Prostate gland (tissue), 2 donors: Measurements from ENCODE around the gene NPDC1. TPM values are rescaled to one million over a fixed set of nuclear protein-coding genes. Genes with fewer than 3 reads are reported as not detected.

ENCODE experiments used
- DNase-seq: peaks from one replicate; pipeline ENCODE4 v3.0.0-alpha.2; 2019; ENCODE audit warnings: low spot score
- H3K27ac ChIP-seq, 2 donors: fragments of 200-600 bp; sonication (generic); 2 replicates each; pipeline ENCODE4 v1.5.1; 2017 to 2019
- H3K27me3 ChIP-seq: fragments of 200-600 bp; sonication (generic); replicated peaks from 2 replicates; pipeline ENCODE4 v1.5.1; 2019; ENCODE audit not compliant: insufficient read depth
- H3K36me3 ChIP-seq, 2 donors: fragments of 200-600 bp; sonication (generic); 1 replicate in 1 of 2; 2 replicates in 1 of 2; pipeline versions ENCODE4 v1.5.1 to v1.8.1; 2017 to 2019
- H3K4me1 ChIP-seq: fragments of 200-600 bp; sonication (generic); replicated peaks from 2 replicates; pipeline ENCODE4 v1.5.1; 2019
- H3K4me3 ChIP-seq, 2 donors: fragments of 200-600 bp; sonication (generic); 2 replicates each; pipeline ENCODE4 v1.5.1; 2017 to 2019
- H3K9me3 ChIP-seq: fragments of 200-600 bp; sonication (generic); 2 replicates; pipeline ENCODE4 v1.5.1; 2017
- POLR2A ChIP-seq: fragments of 450-650 bp; IDR thresholded peaks from one replicate; pipeline ENCODE4 v1.6.1; 2016; ENCODE audit warnings: antibody characterized with exemption, mild to moderate bottlenecking
- POLR2AphosphoS5 ChIP-seq: sonication (generic); formaldehyde crosslinking; IDR thresholded peaks from one replicate; pipeline ENCODE4 v1.6.1; 2017; ENCODE audit warnings: antibody characterized with exemption
- WGBS: methylation state at CpG from one replicate; pipeline ENCODE4 v1.1.5; 2018; 5-methylcytosine and 5-hydroxymethylcytosine counted together
- intact Hi-C: fragments of 100-400 bp; cut with DNase I; formaldehyde crosslinking; loops from one replicate; pipeline ENCODE4 v1.14.2; 2022
- small RNA-seq, 2 donors: library from RNA; depleted of rRNA; stranded (forward); fragments of <200 nt; gene quantifications; one replicate each; pipeline ENCODE3, GENCODE V24; 2016
- total RNA-seq, 2 donors: library from RNA; depleted of rRNA; stranded (reverse); fragments of >200 nt; gene quantifications; one replicate each; pipeline ENCODE4 v1.1.0, GENCODE V29; 2016
- TF ChIP-seq, protein P1 (sequence below), 4 experiments: fragments of 200-600 bp in 2 of 4; fragments of 450-650 bp in 2 of 4; sonication (generic) in 2 of 4; IDR thresholded peaks; 1 replicate in 3 of 4; 2 replicates in 1 of 4; pipeline ENCODE4 v1.5.1; 2016 to 2019; ENCODE audit warnings: antibody characterized with exemption in 4 of 4, mild to moderate bottlenecking in 2 of 4, moderate library complexity in 2 of 4

Gene NPDC1
- total RNA-seq, 2 donors from 2014 or later, result 384 to 427 TPM

DNA sequence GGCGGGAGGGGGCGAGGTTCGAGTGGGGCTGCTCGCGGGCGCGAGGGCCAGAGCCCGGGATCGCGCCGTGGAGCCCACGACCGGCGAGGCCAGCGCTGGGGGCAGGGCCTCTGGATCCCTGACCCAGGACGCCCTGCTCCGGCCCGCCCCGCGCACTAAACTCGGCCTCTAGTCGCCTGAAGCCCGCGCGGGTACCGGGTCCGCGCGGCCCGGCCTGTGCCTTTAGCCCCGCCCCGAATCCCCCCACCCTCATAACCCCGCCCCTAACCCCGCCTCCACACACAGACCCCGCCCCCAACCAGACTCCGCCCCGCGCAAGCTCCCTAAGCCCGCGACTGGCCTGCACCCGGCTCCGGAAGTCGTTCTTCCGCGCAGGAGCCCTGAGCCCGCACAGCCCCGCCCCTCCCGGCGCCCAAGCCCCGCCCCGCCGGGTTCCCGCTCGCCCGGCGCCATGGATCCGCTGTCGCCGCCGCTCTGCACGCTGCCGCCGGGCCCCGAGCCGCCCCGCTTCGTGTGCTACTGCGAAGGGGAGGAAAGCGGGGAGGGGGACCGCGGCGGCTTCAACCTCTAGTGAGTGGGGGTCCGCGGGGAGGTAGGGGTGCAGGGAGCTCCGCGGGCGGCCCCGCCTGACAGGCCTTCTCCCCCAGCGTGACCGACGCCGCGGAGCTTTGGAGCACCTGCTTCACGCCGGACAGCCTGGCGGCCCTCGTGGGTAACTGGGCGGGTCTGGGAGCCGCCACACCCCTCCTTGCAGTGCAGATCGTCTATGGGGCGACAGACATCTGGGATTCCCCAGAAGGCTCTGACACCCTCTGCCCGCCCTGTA, 53.8 kb downstream of the NPDC1 start, which contains the start of gene PAXX:
Gene PAXX (plus strand): TSS at position 430 of the 826 bp plus-strand sequence. CDS start 22 bp downstream, at position 452.
- DNase-seq, result peak; percentile 90
- intact Hi-C loops, result no loop called here
- Histone ChIP-seq H3K4me1 (peaks cover 21% of the 10 kb centered on the region), H3K9me3 (no peaks in the 10 kb centered on the region), H3K27ac (peak within 1 kb of the TSS; percentile 77 to 84), H3K36me3 (no peaks in the 10 kb centered on the region), H3K27me3 (no peaks in the 10 kb centered on the region), H3K4me3 (peak within 1 kb of the TSS; percentile 66 to 68)
- under 1% methylated on average over 86 of the region's 92 CpGs for WGBS
- TF ChIP-seq POLR2A (peak; percentile 29), POLR2AphosphoS5 (peak; percentile 21)
- TF ChIP-seq, protein P1, sequence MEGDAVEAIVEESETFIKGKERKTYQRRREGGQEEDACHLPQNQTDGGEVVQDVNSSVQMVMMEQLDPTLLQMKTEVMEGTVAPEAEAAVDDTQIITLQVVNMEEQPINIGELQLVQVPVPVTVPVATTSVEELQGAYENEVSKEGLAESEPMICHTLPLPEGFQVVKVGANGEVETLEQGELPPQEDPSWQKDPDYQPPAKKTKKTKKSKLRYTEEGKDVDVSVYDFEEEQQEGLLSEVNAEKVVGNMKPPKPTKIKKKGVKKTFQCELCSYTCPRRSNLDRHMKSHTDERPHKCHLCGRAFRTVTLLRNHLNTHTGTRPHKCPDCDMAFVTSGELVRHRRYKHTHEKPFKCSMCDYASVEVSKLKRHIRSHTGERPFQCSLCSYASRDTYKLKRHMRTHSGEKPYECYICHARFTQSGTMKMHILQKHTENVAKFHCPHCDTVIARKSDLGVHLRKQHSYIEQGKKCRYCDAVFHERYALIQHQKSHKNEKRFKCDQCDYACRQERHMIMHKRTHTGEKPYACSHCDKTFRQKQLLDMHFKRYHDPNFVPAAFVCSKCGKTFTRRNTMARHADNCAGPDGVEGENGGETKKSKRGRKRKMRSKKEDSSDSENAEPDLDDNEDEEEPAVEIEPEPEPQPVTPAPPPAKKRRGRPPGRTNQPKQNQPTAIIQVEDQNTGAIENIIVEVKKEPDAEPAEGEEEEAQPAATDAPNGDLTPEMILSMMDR (IDR thresholded peaks at IDR 0.05), result peak in 1 of 4 experiments; percentile 22

DNA sequence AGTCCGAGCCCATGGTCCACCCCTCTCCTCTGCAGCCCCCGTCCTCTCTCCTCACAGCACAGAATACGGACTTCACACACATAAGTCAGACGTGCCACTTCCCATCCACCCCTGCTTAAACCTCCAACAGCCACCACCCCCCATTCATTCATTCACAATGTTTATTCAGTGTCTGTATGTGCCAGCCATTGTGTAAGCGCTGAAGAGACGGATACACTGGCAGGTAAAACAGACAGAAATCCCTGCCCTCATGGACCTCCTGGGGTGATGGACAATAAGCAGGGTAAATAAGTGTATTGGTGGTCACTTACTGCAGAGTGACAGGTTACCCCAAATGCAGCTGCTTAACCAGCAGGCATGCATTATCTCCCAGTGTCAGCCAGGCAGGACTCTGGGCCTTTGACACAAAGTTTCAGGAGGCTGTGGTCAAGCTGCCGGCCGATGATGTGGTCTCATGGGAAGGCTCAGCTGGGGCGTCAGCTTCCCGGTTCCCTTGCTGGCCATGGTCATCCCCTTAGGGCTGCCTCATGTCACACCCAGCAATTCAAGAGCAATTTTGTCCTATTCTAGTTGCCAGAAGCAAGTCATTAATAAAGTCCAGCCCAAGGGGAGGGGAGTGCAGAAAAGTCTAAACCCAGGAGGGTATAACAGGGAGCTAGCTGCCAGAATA, 55.6 kb downstream of the NPDC1 start:
- no peak for DNase-seq
- TF ChIP-seq POLR2A (no peak), POLR2AphosphoS5 (no peak)
- TF ChIP-seq, protein P1 (IDR thresholded peaks at IDR 0.05), result no peak
- WGBS, result 76% methylated on average over 10 of the region's 10 CpGs

More for the DNA sequence above, 55.6 kb downstream of the NPDC1 start:
- no peak overlapping the region for H3K27ac ChIP-seq
- H3K4me1 ChIP-seq, result peaks cover 9% of the 10 kb centered on the region
- intact Hi-C loops, result no loop called here
- no peaks in the 10 kb centered on the region for H3K27me3 ChIP-seq
- H3K36me3 ChIP-seq, result no peaks in the 10 kb centered on the region
- no peaks in the 10 kb centered on the region for H3K9me3 ChIP-seq
- H3K4me3 ChIP-seq, result no peak overlapping the region

Small RNA genes within 50 kb of the gene (small RNA-seq; reads per million reads assigned to genes)
- 0 reads per million in 2 donors for gene RF00153

Other genes starting within 250 kb of the NPDC1 start
- 10 to 100 TPM in 1 of 2 donors, 1 to 10 TPM in 1; 9.5 to 45.0 TPM for gene CCDC183, start 249.8 kb downstream of the NPDC1 start, total RNA-seq
- gene RABL6, start 238.2 kb downstream of the NPDC1 start, total RNA-seq, result 100 to 1,000 TPM in 1 of 2 donors, 10 to 100 TPM in 1; 76.6 to 124 TPM
- 10 to 100 TPM in 1 of 2 donors, 1 to 10 TPM in 1; 3.6 to 10.1 TPM for gene AJM1, start 203.7 kb downstream of the NPDC1 start, total RNA-seq
- gene PHPT1, start 196.8 kb downstream of the NPDC1 start, total RNA-seq, result 100 to 1,000 TPM; 139 to 212 TPM
- 10 to 100 TPM in 1 of 2 donors, 1 to 10 TPM in 1; 5.2 to 17.7 TPM for gene MAMDC4, start 193.8 kb downstream of the NPDC1 start, total RNA-seq
- 100 to 1,000 TPM; 399 to 528 TPM for gene EDF1, start 179.9 kb downstream of the NPDC1 start, total RNA-seq
- gene TRAF2, start 159.7 kb downstream of the NPDC1 start, total RNA-seq, result 10 to 100 TPM; 23.6 to 24.2 TPM
- gene FBXW5, start 101.4 kb downstream of the NPDC1 start, total RNA-seq, result 100 to 1,000 TPM; 199 to 304 TPM
- not detected for gene C8G, start 100.9 kb downstream of the NPDC1 start, total RNA-seq
- gene LCN12, start 93.9 kb downstream of the NPDC1 start, total RNA-seq, result 10 to 100 TPM in 1 of 2 donors, 1 to 10 TPM in 1; 4.1 to 13.7 TPM
- 1,000 to 10,000 TPM in 1 of 2 donors, 10 to 100 TPM in 1; 59.4 to 5,242 TPM for gene PTGDS, start 68.7 kb downstream of the NPDC1 start, total RNA-seq
- gene LCNL1, start 63.2 kb downstream of the NPDC1 start, total RNA-seq, result 10 to 100 TPM in 1 of 2 donors, under 1 TPM in 1; 0.41 to 22.5 TPM
- 10 to 100 TPM; 61.6 to 71.8 TPM for gene PAXX, start 53.8 kb downstream of the NPDC1 start, total RNA-seq
- 1 to 10 TPM; 4.2 to 6.7 TPM for gene CLIC3, start 49.6 kb downstream of the NPDC1 start, total RNA-seq
- 10 to 100 TPM; 27.4 to 79.1 TPM for gene ABCA2, start 17.9 kb downstream of the NPDC1 start, total RNA-seq
- gene FUT7, start 14.1 kb downstream of the NPDC1 start, total RNA-seq, result under 1 TPM in 1 of 2 donors, not detected in 1; 0.57 TPM
- gene ENTPD2, start 7.9 kb upstream of the NPDC1 start, total RNA-seq, result 10 to 100 TPM in 1 of 2 donors, 1 to 10 TPM in 1; 9.8 to 10.9 TPM
- 10 to 100 TPM in 1 of 2 donors, 1 to 10 TPM in 1; 7.2 to 17.2 TPM for gene SAPCD2, start 24.4 kb upstream of the NPDC1 start, total RNA-seq
- gene UAP1L1, start 31.3 kb upstream of the NPDC1 start, total RNA-seq, result 10 to 100 TPM in 1 of 2 donors, 1 to 10 TPM in 1; 8.2 to 19.9 TPM
- 100 to 1,000 TPM in 1 of 2 donors, 10 to 100 TPM in 1; 67.4 to 107 TPM for gene MAN1B1, start 40.8 kb upstream of the NPDC1 start, total RNA-seq
- gene DPP7, start 68.6 kb upstream of the NPDC1 start, total RNA-seq, result 100 to 1,000 TPM; 147 to 235 TPM
- 1 to 10 TPM in 1 of 2 donors, under 1 TPM in 1; 0.59 to 1.8 TPM for gene GRIN1, start 93.0 kb upstream of the NPDC1 start, total RNA-seq
- 100 to 1,000 TPM; 183 to 582 TPM for gene LRRC26, start 123.9 kb upstream of the NPDC1 start, total RNA-seq
- 1 to 10 TPM in 1 of 2 donors, not detected in 1; 3.1 TPM for gene TMEM210, start 125.9 kb upstream of the NPDC1 start, total RNA-seq
- gene ANAPC2, start 142.4 kb upstream of the NPDC1 start, total RNA-seq, result 10 to 100 TPM; 32.5 to 64.5 TPM
- 100 to 1,000 TPM; 114 to 124 TPM for gene SSNA1, start 142.5 kb upstream of the NPDC1 start, total RNA-seq
- 10 to 100 TPM; 26.1 to 30.4 TPM for gene TPRN, start 154.6 kb upstream of the NPDC1 start, total RNA-seq
- gene TMEM203, start 159.5 kb upstream of the NPDC1 start, total RNA-seq, result 10 to 100 TPM; 35.3 to 47.8 TPM
- 10 to 100 TPM; 18.5 to 31.9 TPM for gene NDOR1, start 159.5 kb upstream of the NPDC1 start, total RNA-seq
- gene RNF208, start 176.1 kb upstream of the NPDC1 start, total RNA-seq, result 1 to 10 TPM; 3.8 to 6.2 TPM
- gene CYSRT1, start 179.0 kb upstream of the NPDC1 start, total RNA-seq, result 1 to 10 TPM; 2.7 to 4.9 TPM
- gene RNF224, start 181.3 kb upstream of the NPDC1 start, total RNA-seq, result not detected
- under 1 TPM in 1 of 2 donors, not detected in 1; 0.57 TPM for gene SLC34A3, start 184.7 kb upstream of the NPDC1 start, total RNA-seq
- 100 to 1,000 TPM; 279 to 484 TPM for gene TUBB4B, start 195.1 kb upstream of the NPDC1 start, total RNA-seq
- gene STPG3, start 205.1 kb upstream of the NPDC1 start, total RNA-seq, result 1 to 10 TPM in 1 of 2 donors, not detected in 1; 4.2 TPM
- 10 to 100 TPM; 44.9 to 82.1 TPM for gene NELFB, start 209.2 kb upstream of the NPDC1 start, total RNA-seq
- gene TOR4A, start 231.5 kb upstream of the NPDC1 start, total RNA-seq, result 1 to 10 TPM; 1.6 to 7.3 TPM